Measurements from ENCODE around the gene ARTN. TPM values are rescaled to one million over a fixed set of nuclear protein-coding genes. Genes with fewer than 3 reads are reported as not detected.

ARTN gene
- total and polyA plus RNA-seq, 9 of the 15 experiments (the other 6 are each of a cell fraction or from before 2014, with no cell fraction given), result 0.06 to 0.38 TPM; not detected in 7

DNA sequence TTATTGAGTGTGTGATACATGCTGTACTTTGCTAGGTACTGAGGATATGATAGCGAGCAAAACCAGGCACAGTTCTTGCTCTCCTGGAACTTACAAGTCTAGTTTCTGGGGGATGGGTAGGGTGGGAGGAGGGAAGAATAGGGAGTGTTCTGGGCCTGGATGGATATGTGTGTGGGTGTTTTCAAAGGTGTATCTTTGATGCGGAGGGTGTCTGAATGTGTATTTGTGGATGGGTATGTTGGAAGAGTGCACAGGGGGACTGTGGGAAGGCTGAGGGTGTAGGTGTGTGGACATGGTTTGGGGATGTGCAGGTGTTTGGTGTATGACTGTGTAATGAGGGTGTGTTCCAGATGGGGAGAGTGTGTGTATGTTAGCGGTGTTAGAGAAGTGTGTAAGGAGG, 31.7 kb downstream of the ARTN start (continued):
- TF ChIP-seq, protein P1, sequence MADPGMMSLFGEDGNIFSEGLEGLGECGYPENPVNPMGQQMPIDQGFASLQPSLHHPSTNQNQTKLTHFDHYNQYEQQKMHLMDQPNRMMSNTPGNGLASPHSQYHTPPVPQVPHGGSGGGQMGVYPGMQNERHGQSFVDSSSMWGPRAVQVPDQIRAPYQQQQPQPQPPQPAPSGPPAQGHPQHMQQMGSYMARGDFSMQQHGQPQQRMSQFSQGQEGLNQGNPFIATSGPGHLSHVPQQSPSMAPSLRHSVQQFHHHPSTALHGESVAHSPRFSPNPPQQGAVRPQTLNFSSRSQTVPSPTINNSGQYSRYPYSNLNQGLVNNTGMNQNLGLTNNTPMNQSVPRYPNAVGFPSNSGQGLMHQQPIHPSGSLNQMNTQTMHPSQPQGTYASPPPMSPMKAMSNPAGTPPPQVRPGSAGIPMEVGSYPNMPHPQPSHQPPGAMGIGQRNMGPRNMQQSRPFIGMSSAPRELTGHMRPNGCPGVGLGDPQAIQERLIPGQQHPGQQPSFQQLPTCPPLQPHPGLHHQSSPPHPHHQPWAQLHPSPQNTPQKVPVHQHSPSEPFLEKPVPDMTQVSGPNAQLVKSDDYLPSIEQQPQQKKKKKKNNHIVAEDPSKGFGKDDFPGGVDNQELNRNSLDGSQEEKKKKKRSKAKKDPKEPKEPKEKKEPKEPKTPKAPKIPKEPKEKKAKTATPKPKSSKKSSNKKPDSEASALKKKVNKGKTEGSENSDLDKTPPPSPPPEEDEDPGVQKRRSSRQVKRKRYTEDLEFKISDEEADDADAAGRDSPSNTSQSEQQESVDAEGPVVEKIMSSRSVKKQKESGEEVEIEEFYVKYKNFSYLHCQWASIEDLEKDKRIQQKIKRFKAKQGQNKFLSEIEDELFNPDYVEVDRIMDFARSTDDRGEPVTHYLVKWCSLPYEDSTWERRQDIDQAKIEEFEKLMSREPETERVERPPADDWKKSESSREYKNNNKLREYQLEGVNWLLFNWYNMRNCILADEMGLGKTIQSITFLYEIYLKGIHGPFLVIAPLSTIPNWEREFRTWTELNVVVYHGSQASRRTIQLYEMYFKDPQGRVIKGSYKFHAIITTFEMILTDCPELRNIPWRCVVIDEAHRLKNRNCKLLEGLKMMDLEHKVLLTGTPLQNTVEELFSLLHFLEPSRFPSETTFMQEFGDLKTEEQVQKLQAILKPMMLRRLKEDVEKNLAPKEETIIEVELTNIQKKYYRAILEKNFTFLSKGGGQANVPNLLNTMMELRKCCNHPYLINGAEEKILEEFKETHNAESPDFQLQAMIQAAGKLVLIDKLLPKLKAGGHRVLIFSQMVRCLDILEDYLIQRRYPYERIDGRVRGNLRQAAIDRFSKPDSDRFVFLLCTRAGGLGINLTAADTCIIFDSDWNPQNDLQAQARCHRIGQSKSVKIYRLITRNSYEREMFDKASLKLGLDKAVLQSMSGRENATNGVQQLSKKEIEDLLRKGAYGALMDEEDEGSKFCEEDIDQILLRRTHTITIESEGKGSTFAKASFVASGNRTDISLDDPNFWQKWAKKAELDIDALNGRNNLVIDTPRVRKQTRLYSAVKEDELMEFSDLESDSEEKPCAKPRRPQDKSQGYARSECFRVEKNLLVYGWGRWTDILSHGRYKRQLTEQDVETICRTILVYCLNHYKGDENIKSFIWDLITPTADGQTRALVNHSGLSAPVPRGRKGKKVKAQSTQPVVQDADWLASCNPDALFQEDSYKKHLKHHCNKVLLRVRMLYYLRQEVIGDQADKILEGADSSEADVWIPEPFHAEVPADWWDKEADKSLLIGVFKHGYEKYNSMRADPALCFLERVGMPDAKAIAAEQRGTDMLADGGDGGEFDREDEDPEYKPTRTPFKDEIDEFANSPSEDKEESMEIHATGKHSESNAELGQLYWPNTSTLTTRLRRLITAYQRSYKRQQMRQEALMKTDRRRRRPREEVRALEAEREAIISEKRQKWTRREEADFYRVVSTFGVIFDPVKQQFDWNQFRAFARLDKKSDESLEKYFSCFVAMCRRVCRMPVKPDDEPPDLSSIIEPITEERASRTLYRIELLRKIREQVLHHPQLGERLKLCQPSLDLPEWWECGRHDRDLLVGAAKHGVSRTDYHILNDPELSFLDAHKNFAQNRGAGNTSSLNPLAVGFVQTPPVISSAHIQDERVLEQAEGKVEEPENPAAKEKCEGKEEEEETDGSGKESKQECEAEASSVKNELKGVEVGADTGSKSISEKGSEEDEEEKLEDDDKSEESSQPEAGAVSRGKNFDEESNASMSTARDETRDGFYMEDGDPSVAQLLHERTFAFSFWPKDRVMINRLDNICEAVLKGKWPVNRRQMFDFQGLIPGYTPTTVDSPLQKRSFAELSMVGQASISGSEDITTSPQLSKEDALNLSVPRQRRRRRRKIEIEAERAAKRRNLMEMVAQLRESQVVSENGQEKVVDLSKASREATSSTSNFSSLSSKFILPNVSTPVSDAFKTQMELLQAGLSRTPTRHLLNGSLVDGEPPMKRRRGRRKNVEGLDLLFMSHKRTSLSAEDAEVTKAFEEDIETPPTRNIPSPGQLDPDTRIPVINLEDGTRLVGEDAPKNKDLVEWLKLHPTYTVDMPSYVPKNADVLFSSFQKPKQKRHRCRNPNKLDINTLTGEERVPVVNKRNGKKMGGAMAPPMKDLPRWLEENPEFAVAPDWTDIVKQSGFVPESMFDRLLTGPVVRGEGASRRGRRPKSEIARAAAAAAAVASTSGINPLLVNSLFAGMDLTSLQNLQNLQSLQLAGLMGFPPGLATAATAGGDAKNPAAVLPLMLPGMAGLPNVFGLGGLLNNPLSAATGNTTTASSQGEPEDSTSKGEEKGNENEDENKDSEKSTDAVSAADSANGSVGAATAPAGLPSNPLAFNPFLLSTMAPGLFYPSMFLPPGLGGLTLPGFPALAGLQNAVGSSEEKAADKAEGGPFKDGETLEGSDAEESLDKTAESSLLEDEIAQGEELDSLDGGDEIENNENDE (IDR thresholded peaks at IDR 0.05; ENCODE audit: low read depth, low read length), result no peak
- TF ChIP-seq ZFP1 (CRISPR knock-in tag; IDR thresholded peaks at IDR 0.05) (no peak), SMC3 (conservative IDR thresholded peaks at IDR 0.05; ENCODE audit: insufficient read depth, low read depth, low read length) (no peak), ZNF778 (CRISPR knock-in tag; IDR thresholded peaks at IDR 0.05) (no peak), MED1 (CRISPR knock-in tag; IDR thresholded peaks at IDR 0.05; ENCODE audit: borderline replicate concordance) (no peak), FOXM1 (IDR thresholded peaks at IDR 0.05; ENCODE audit: low read depth) (no peak), FOXM1 (CRISPR knock-in tag; IDR thresholded peaks at IDR 0.05; ENCODE audit: low read depth) (no peak), ARNT (IDR thresholded peaks at IDR 0.05) (no peak), TSC22D4 (tag; IDR thresholded peaks at IDR 0.05) (no peak), ILF3 (IDR thresholded peaks at IDR 0.05; ENCODE audit: borderline replicate concordance) (no peak), NELFE (IDR thresholded peaks at IDR 0.05; ENCODE audit: insufficient read depth, insufficient read length) (no peak), TARDBP (IDR thresholded peaks at IDR 0.05) (no peak), NR2C1 (IDR thresholded peaks at IDR 0.05) (no peak), NR2C1 (tag; IDR thresholded peaks at IDR 0.05) (no peak)
- TF ChIP-seq, protein P2, sequence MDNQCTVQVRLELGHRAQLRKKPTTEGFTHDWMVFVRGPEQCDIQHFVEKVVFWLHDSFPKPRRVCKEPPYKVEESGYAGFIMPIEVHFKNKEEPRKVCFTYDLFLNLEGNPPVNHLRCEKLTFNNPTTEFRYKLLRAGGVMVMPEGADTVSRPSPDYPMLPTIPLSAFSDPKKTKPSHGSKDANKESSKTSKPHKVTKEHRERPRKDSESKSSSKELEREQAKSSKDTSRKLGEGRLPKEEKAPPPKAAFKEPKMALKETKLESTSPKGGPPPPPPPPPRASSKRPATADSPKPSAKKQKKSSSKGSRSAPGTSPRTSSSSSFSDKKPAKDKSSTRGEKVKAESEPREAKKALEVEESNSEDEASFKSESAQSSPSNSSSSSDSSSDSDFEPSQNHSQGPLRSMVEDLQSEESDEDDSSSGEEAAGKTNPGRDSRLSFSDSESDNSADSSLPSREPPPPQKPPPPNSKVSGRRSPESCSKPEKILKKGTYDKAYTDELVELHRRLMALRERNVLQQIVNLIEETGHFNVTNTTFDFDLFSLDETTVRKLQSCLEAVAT (IDR thresholded peaks at IDR 0.05), result no peak

Measured in K562 (cell line).